A673 (cell line): Measurements from ENCODE around the gene KCND2. TPM values are rescaled to one million over a fixed set of nuclear protein-coding genes. Genes with fewer than 3 reads are reported as not detected.

Experiments
- BruUV-seq: library from RNA; stranded (reverse); fragments of 400-500 nt; replicated peaks from 2 replicates; lab custom pipeline; 2021; lab: Mats Ljungman, UMichigan
- CTCF ChIA-PET: fragments of 300-600 bp; sonication (Branson Sonifier 250); formaldehyde crosslinking; loops from one replicate; lab custom pipeline; 2022; ENCODE audit warnings: antibody characterized with exemption; lab: Charles Lee
- POLR2A ChIA-PET: fragments of 300-600 bp; sonication (Branson Sonifier 250); formaldehyde crosslinking; loops from one replicate; lab custom pipeline; 2022; ENCODE audit warnings: antibody characterized with exemption; ENCODE audit not compliant: low non-redundant PET; lab: Charles Lee
- DNase-seq: peaks from one replicate; pipeline ENCODE4 v3.0.0-alpha.2; 2015; ENCODE audit warnings: low spot score
- H3K27ac ChIP-seq: fragments of 200-600 bp; sonication (generic); 2 replicates; pipeline ENCODE4 v1.5.1; 2016; ENCODE audit warnings: mixed run types, low read depth, mild to moderate bottlenecking, mixed read lengths, antibody characterized with exemption, low read length; ENCODE audit not compliant: poor library complexity, severe bottlenecking
- H3K27me3 ChIP-seq: fragments of 200-600 bp; sonication (generic); replicated peaks from 2 replicates; pipeline ENCODE4 v1.6.1; 2017; ENCODE audit warnings: mixed run types, low read depth, mild to moderate bottlenecking, mixed read lengths, antibody characterized with exemption, low read length; ENCODE audit not compliant: insufficient read depth, poor library complexity
- H3K36me3 ChIP-seq: fragments of 200-600 bp; sonication (generic); 2 replicates; pipeline ENCODE4 v1.6.1; 2016; ENCODE audit warnings: mixed run types, mild to moderate bottlenecking, mixed read lengths, antibody characterized with exemption, low read length; ENCODE audit not compliant: insufficient read depth, poor library complexity, severe bottlenecking
- H3K4me1 ChIP-seq: fragments of 200-600 bp; sonication (generic); 2 replicates; pipeline ENCODE4 v1.6.1; 2017; ENCODE audit warnings: mixed run types, mild to moderate bottlenecking, mixed read lengths, antibody characterized with exemption, low read length; ENCODE audit not compliant: insufficient read depth, poor library complexity, severe bottlenecking
- H3K4me3 ChIP-seq: fragments of 200-600 bp; sonication (generic); 2 replicates; pipeline ENCODE4 v1.5.1; 2016; ENCODE audit warnings: low read depth, mixed run types, mild to moderate bottlenecking, mixed read lengths, low read length; ENCODE audit not compliant: poor library complexity, severe bottlenecking
- H3K9me3 ChIP-seq: fragments of 200-600 bp; sonication (generic); 2 replicates; pipeline ENCODE4 v1.6.1; 2016; ENCODE audit warnings: mixed run types, low read depth, mild to moderate bottlenecking, mixed read lengths, antibody characterized with exemption, low read length; ENCODE audit not compliant: poor library complexity, severe bottlenecking
- EZH2 ChIP-seq: fragments of 200-600 bp; sonication (generic); IDR thresholded peaks from 2 replicates; pipeline ENCODE4 v1.6.1; 2017; ENCODE audit warnings: borderline replicate concordance, low read depth, mild to moderate bottlenecking, mixed read lengths, antibody characterized with exemption, low read length; ENCODE audit not compliant: poor library complexity, severe bottlenecking
- intact Hi-C: fragments of 100-400 bp; cut with micrococcal nuclease; formaldehyde crosslinking; loops from one replicate; pipeline ENCODE4 v1.10.0; 2022; ENCODE audit not compliant: unreplicated experiment
- total RNA-seq: library from RNA; stranded (reverse); gene quantifications from 2 replicates; pipeline ENCODE4 v1.2.3, GENCODE V29; 2021
- TF ChIP-seq, protein P1 (sequence below): fragments of 300-800, 200-600 bp; sonication (generic); conservative IDR thresholded peaks from 2 replicates; pipeline ENCODE4 v1.5.1; 2017; ENCODE audit warnings: low read depth, mild to moderate bottlenecking, antibody characterized with exemption, low read length, moderate library complexity, mixed read lengths

KCND2 gene
- total RNA-seq, 1 experiment from 2014 or later = not detected

DNA sequence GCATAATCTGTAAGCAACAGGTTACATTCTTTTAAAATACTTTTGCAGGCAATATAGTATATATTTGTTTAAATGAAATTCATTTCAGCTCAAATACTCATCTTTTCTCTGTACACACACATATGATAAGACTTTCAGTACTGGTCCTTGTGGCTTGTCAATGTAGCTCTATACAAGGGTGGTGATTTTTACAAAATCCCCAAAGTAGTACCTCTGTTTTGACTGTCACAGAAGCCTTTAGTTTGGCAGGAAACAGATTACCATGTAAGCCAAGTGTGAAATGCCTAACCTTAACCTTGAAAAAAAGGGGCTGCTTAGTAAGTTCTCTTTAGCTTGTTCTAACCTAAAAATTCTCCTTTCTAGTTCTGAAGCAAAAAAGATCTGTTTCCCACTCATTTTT, 87.9 kb downstream of the KCND2 start:
- DNase-seq = no peak
- no TSS peak for BruUV-seq
- Histone ChIP-seq H3K27me3 (no peaks in the 10 kb centered on the region), H3K9me3 (no peaks in the 10 kb centered on the region), H3K36me3 (no peaks in the 10 kb centered on the region), H3K4me1 (no peaks in the 10 kb centered on the region), H3K27ac (no peak overlapping the region), H3K4me3 (no peak overlapping the region)
- no peak for TF ChIP-seq EZH2
- TF ChIP-seq, protein P1, sequence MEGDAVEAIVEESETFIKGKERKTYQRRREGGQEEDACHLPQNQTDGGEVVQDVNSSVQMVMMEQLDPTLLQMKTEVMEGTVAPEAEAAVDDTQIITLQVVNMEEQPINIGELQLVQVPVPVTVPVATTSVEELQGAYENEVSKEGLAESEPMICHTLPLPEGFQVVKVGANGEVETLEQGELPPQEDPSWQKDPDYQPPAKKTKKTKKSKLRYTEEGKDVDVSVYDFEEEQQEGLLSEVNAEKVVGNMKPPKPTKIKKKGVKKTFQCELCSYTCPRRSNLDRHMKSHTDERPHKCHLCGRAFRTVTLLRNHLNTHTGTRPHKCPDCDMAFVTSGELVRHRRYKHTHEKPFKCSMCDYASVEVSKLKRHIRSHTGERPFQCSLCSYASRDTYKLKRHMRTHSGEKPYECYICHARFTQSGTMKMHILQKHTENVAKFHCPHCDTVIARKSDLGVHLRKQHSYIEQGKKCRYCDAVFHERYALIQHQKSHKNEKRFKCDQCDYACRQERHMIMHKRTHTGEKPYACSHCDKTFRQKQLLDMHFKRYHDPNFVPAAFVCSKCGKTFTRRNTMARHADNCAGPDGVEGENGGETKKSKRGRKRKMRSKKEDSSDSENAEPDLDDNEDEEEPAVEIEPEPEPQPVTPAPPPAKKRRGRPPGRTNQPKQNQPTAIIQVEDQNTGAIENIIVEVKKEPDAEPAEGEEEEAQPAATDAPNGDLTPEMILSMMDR = no peak
- ChIA-PET CTCF (no interaction called here), POLR2A (no interaction called here)
- intact Hi-C loops = no loop called here

DNA sequence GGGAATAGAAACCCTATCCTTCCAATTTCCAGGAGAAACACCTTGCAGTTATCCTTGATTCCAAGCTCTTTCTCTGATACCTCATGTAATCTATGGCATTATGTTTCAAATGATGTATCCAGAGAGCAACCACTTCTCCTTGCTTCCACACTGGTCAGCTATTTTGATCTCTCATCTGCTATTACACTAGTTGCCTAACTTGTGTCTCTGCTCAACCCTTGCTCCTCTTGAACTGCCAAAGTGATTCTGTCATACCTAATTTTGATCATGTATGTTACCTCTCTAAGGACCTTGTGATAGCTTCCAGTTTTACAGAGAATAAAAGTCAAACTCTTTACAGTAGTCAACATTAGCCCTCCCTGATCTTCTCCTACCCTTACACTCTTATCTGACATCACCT, 90.4 kb downstream of the KCND2 start:
- Histone ChIP-seq H3K27me3 (no peaks in the 10 kb centered on the region), H3K4me3 (no peak overlapping the region), H3K36me3 (no peaks in the 10 kb centered on the region), H3K27ac (no peak overlapping the region), H3K4me1 (no peaks in the 10 kb centered on the region), H3K9me3 (no peaks in the 10 kb centered on the region)
- ChIA-PET POLR2A (no interaction called here), CTCF (no interaction called here)
- TF ChIP-seq EZH2 = no peak
- TF ChIP-seq, protein P1 = no peak
- no peak for DNase-seq
- intact Hi-C loops = no loop called here
- no TSS peak for BruUV-seq

DNA sequence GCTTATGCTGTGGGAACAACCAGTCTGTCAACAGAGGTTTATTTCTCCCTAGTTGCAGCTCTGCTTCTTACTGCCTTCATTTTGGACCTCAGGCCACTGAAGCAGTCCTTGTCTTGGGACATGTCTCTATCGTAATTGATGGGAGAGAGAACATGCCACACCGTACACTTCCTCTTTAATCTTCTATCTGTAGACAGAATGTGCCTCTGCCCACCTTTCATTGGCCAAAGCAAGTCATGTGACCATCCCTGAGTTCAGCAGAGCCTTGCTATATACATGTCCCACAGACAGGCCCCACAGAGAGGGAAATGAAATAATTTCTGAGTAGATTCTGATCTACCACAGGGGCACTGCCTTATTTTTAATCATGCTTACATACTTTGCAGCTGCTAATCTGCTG, 98.0 kb downstream of the KCND2 start:
- H3K36me3 ChIP-seq = no peaks in the 10 kb centered on the region
- TF ChIP-seq EZH2 = no peak
- TF ChIP-seq, protein P1 = no peak
- BruUV-seq = no TSS peak
- DNase-seq = peak; percentile 3
- ChIA-PET POLR2A (no interaction called here), CTCF (no interaction called here)
- no peaks in the 10 kb centered on the region for H3K4me1 ChIP-seq
- no peaks in the 10 kb centered on the region for H3K27me3 ChIP-seq
- no peak overlapping the region for H3K27ac ChIP-seq
- no peak overlapping the region for H3K4me3 ChIP-seq
- H3K9me3 ChIP-seq = no peaks in the 10 kb centered on the region
- intact Hi-C loops = no loop called here
